ENCODE data around the gene DNAI4.

DNA sequence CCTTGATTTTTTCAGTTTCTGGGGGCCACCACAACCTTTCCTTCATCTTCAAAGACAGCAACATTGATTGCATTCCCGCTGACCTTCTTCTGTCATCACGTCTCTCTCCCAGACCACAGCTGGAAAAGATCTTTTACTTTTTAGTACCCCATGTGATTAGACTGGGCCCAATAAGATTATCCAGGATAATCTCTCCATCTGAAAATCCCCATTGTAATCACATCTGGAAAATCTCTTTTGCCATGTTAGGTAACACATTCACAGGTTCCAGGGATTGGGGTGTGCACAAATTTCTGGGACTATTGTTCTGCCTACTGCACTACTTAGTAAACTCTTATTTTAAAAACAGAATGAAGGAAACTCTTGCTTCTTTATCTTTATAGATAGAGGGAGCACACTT, 76.5 kb downstream of the DNAI4 start:
- no peak for TF ChIP-seq POLR2A (IDR thresholded peaks at IDR 0.05; ENCODE audit: low read depth, low read length)
- no peak for TF ChIP-seq POLR2AphosphoS5 (IDR thresholded peaks at IDR 0.05; ENCODE audit: low read depth, low read length)

Measured in GM12892 (cell line).